GM04504 (cell line): ENCODE data around the gene OR6S1.

Experiments
- DNase-seq: peaks from one replicate; pipeline ENCODE4 v3.0.0-alpha.2; 2012; ENCODE audit warnings: low read depth

Gene OR6S1

DNA sequence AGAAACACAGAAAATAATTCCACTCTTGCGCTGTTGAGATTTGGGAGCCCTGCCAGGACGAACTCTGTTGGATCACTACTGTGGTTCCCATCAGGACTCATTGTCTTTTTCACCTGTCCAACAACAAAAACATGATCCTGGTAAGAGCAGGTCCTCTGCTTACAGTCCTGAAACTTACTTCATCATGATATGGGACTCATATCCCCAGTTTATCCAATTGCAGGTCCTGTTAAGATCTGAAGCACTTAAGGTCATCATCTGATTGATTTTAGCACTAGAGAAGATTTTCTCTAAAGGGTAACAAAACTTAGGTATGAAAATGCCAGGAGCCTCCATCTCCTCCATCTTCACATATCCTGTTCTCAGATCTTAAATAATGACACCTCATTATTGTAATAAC, at the start of gene OR6S1:
Gene OR6S1, minus strand, starts transcription at position 101 of the 400 bp plus-strand sequence. Its CDS starts 0 bp downstream, at position 101.
- DNase-seq: no peak

GRCh38 chr14:20690848-20691640, 49.6 kb upstream of the OR6S1 start:
- DNase-seq: peak; percentile 35

GRCh38 chr14:20688167-20688839, 46.8 kb upstream of the OR6S1 start, which contains the start of gene ANG:
TSS of gene ANG (plus strand) at chr14:20688764. CDS start at chr14:20693565, 4,801 bp downstream.
- no peak for DNase-seq

- DNase-seq: no peak
Measured at GRCh38 chr14:20687362-20688166, 46.1 kb upstream of the OR6S1 start.

GRCh38 chr14:20686386-20687143, 45.1 kb upstream of the OR6S1 start:
- no peak for DNase-seq

DNA sequence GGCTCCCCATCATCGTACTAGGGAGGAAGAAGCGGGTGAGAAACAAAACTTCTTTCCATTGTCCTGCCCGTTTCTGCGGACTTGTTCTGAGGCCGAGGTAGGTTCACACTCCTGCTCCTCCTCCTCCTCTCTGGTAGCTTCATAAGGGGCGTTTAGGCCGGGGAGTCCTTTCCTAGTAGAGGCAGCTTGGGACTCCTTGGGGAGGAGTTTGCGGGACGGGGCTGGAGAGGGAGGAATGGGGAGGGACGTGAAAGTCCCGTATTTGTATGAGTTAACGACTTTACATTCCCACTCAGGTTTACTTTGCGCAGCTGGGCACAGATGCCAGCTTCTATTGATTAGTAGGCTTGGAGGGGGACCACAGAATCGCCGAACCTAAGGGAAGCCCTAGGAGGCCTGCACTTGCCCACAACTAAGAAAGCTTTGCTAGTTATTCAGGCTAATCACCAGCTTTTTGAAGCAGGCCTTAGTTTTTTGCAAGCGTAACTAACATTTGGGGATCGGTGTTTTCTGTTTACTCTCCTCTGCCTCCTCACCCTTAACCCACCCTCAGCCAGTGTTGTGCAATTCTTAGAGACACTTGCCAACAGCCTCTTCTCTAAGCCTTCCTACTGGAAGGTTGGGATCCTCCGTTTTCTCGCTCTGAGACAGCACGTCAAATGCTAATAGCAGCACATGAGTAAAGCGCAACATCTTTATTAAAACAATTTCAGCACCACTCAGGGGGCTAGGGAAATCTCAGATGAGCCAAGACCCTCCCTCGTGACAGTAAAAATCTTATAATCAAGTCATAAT, 43.4 kb upstream of the OR6S1 start:
- DNase-seq: peak; percentile 21

DNA sequence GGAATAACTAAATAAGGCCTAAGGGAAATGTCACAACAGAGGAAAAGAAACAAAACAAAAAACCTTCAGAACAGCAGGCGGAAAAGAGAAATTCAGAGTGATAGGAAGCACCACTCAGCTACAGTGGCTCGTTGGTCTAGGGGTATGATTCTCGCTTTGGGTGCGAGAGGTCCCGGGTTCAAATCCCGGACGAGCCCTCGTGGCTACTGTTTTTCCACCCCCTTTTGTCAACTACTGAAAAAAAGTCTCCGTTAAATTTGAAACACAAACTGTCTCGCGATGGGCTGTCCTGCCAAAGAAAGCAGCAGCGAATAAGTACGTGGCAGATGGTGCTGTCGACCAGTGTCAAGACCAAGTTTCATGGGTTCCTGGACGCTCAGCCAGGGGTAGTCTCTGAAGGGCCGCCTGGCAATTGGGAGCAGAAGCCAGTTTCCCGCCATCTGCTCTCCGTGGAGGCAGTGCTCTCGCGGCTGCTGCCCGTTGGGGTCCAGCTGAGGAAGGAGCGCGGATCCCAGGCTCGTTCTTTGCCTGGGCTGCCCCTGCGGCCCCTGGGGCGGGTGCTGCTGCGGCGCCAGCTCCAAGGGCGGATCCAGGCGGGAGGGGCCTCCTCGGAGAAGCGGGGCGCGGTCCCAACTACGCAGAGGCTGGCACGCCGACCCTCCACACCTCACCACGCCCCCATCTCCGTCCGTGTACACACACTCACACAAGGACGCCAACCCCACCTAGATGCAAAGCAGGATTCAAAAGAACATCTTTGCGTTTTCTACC, 42.6 kb upstream of the OR6S1 start, which contains the start of gene RNASE4:
Gene RNASE4, plus strand, starts transcription at position 670 of the 771 bp plus-strand sequence. CDS start 14,812 bp downstream, outside the sequence.
- peak; percentile 73 for DNase-seq

DNA sequence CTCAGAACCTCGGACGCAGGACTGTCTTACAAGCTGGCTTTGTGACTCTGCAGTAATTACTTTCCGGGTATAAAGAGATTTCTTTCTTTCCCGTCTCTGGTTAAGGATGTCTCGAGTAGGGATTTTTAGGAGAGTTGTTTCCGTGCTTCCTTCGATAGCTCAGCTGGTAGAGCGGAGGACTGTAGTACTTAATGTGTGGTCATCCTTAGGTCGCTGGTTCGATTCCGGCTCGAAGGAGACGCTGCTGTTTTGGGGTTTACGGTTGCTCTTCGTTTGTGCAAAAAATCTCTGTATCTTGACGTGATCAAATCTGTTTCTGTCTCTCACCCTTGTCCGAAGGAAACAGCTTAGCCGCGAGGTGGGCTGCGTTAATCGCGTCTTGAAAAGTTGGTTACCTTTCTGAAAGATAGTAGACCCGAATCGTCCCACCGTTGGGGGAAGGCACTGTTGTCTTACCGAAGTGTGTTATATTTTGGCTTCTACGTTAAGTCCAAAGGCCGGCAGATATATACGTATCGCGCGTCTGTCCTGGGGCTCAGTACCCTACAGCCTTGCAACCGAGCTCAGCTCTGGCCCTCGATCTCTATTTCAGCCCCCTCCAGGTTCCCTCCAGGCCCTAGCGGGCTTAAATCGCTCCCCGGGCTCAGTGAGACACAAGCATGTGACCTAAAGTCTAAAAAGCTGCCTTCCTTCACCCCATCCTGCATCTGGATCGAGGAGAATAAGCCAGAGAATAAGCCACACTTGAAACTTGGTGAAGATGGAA, 41.8 kb upstream of the OR6S1 start:
- DNase-seq: peak; percentile 79

DNA sequence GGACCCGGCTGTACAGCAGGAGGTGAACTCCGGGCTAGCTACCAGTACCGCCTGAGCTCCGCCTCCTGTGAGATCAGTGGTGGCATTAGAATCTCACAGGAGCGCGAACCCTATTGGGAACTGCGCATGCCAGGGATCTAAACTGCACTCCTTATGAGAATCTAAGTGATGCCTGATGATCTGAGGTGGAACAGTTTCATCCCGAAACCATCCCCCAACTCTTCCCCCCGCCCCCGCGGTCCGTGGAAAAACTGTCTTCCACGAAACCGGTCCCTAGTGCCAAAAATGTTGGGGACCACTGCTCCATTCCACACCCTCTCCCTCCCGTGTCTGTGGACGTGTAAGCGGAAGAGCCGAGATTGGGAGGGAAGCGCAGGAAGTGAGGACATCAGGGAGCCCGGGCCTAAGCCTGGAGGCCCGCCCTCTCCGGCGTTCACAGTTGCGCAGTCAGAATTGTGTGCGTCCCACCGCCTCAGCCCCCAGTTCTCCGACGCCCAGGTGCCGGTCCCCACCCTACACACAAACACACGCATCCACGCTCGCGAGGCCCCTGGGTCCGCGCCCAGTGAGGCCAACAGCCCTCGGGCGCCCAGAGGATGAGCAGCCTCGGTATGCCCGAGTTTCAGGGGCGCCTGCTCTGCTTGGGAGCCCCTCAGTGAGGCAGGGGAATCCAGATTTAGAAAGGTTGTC, 41.1 kb upstream of the OR6S1 start:
- peak; percentile 90 for DNase-seq

- no peak for DNase-seq
Measured at GRCh38 chr14:20682127-20682434, 40.6 kb upstream of the OR6S1 start.

DNA sequence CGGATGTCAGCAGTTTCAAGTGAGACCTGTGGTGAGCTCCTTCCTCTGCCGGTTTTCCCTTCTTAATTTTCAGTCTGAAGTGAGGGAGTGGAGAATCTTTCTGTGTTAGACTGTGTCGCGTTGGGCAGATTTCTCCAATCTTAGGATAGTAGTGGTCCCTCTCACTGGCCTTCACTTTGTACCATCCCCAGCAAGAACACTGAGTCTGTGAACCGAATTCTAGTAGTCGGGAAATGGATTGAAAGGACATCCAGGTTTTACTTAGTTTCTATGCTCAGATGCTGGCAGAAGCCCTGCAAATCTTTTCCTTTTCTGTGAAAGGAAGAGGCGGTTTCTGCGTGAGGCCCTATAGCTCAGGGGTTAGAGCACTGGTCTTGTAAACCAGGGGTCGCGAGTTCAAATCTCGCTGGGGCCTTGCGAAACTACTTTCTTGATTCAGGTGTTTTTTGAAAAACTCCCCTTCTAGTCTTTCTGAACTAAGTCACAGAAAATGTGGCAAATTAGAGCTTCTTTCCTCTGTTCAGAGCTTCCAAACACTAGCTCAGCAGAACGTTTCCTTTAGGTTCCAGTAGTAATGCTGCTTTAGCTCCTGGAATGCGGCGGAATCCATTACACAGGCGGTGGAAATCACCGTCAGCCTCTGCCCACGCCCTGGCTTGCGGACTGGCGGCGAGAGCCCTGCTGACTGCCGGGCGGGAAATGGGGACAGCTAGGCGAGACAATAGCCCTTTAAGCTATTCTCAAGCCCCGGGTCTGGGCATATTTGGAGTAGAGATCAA, 40.0 kb upstream of the OR6S1 start:
- DNase-seq: peak; percentile 68

- DNase-seq: no peak
Measured at GRCh38 chr14:20680843-20681347, 39.4 kb upstream of the OR6S1 start.

GRCh38 chr14:20680363-20680762, 38.9 kb upstream of the OR6S1 start:
- no peak for DNase-seq

- no peak for DNase-seq
Measured at GRCh38 chr14:20679907-20680306, 38.4 kb upstream of the OR6S1 start.

- DNase-seq: no peak
Measured at GRCh38 chr14:20676072-20676471, 34.6 kb upstream of the OR6S1 start.

- no peak for DNase-seq
Measured at GRCh38 chr14:20675669-20676068, 34.2 kb upstream of the OR6S1 start.

DNA sequence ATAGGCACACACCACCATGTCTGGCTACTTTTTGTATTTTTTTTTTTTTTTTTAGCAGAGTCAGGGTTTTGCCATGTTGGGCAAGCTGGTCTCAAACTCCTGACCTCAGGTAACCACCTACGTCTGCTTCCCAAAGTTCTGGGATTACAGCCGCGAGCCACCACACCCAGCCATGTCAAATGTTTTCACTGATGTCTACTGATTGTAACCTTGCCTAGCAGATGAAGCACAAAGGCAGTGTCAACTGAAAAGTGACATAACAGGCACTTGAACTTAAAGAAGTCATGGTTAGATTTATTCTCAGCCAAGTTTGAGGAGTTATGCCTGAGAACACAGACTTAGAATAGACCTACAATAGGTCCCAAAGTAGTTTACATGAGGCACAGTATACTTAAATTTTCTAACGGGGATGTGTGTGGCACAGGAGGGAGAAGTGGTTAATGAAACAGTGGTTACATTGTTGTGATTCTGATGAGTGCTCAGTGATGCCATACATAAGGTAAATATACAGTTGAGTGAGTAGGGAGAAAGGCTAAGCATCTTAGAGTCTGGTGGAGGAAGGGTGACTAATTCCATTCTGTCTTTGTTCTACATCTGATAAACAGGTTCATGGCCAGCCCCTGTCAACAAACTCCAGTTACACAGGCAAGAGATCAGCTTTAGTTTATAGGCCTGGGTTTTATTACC, 30.2 kb upstream of the OR6S1 start:
- no peak for DNase-seq
